K562 (cell line): ENCODE results near the gene TMEM214. TPM values are rescaled to one million over a fixed set of nuclear protein-coding genes. Genes with fewer than 3 reads are reported as not detected.

Source experiments
- ATAC-seq: fragments of 200-7000 bp; cut with Tn5 transposase; 3 replicates; pipeline ENCODE4 v1.9.1; 2020; ENCODE audit warnings: moderate library complexity
- BruUV-seq: library from RNA; stranded (reverse); fragments of 400-500 nt; replicated peaks from 2 replicates; lab custom pipeline; 2021; lab: Mats Ljungman, UMichigan
- CTCF ChIA-PET: fragments of 300-600 bp; formaldehyde crosslinking; extraction: SDS; loops from one replicate; lab custom pipeline; 2021; ENCODE audit warnings: low intra/inter-chr PET ratio; lab: Yijun Ruan, JAX
- POLR2A ChIA-PET: fragments of 300-600, 350-650 bp; sonication (Branson Sonifier 250); formaldehyde crosslinking; extraction: SDS; loops from one replicate; lab custom pipeline; 2021; ENCODE audit warnings: antibody characterized with exemption, inconsistent platforms; lab: Yijun Ruan, JAX
- DNase-seq, 4 experiments: peaks; one replicate each; pipeline versions ENCODE4 v3.0.0 to v3.0.0-alpha.2; 2011 to 2018; ENCODE audit warnings: low spot score in 3 of 4, mixed read lengths in 3 of 4; ENCODE audit errors: extremely low read depth in 1 of 4
- FAIRE-seq: peaks from 2 replicates; lab custom pipeline; 2011; peaks lifted over from hg19 to GRCh38; lab: Jason Lieb, UNC
- H2AFZ ChIP-seq: 2 replicates; pipeline ENCODE4 v1.6.0; 2011; ENCODE audit warnings: low read depth, low read length, control low read depth, inconsistent platforms
- H3K27ac ChIP-seq: fragments of 200-600 bp; 3 replicates; pipeline ENCODE4 v1.8.0; 2011; ENCODE audit warnings: low read depth, mild to moderate bottlenecking, control low read depth, inconsistent platforms, low read length, moderate library complexity, mixed read lengths; ENCODE audit errors: extremely low read depth
- H3K27me3 ChIP-seq, 2 experiments: fragments of 300-600 bp in 1 of 2; 2 replicates in 1 of 2; 3 replicates in 1 of 2; pipeline versions ENCODE4 v1.6.0 to v1.8.0; 2011; ENCODE audit warnings: inconsistent platforms in 2 of 2, low read length in 2 of 2, mild to moderate bottlenecking in 1 of 2, mixed read lengths in 1 of 2, moderate library complexity in 1 of 2; ENCODE audit not compliant: control insufficient read depth in 2 of 2, insufficient read depth in 2 of 2
- H3K36me3 ChIP-seq: fragments of 300-600 bp; 3 replicates; pipeline ENCODE4 v1.8.0; 2011; ENCODE audit warnings: mild to moderate bottlenecking, low read length, inconsistent platforms; ENCODE audit not compliant: control insufficient read depth, insufficient read depth
- H3K4me1 ChIP-seq, 2 experiments: fragments of 200-600 bp in 1 of 2; replicated peaks in 1 of 2; 2 replicates in 1 of 2; 3 replicates in 1 of 2; pipeline versions ENCODE4 v1.5.1 to v1.8.0; 2011; ENCODE audit warnings: inconsistent platforms in 2 of 2, low read length in 2 of 2, mild to moderate bottlenecking in 1 of 2, mixed read lengths in 1 of 2, moderate library complexity in 1 of 2; ENCODE audit not compliant: control insufficient read depth in 2 of 2, insufficient read depth in 2 of 2
- H3K4me2 ChIP-seq: 2 replicates; pipeline ENCODE4 v1.6.1; 2011; ENCODE audit warnings: low read length, control low read depth, inconsistent platforms, mixed read lengths; ENCODE audit not compliant: insufficient read depth
- H3K4me3 ChIP-seq: fragments of 200-600 bp; sonication (generic), shearing (Covaris generic); 2 replicates; pipeline ENCODE4 v1.5.1; 2016; ENCODE audit warnings: control low read depth, inconsistent platforms
- H3K79me2 ChIP-seq: fragments of 200-600 bp; 3 replicates; pipeline ENCODE4 v1.8.0; 2011; ENCODE audit warnings: low read length, inconsistent platforms; ENCODE audit not compliant: control insufficient read depth, insufficient read depth
- H3K9ac ChIP-seq, 2 experiments: 2 replicates each; pipeline versions ENCODE4 v1.6.0 to v1.6.1; 2011; ENCODE audit warnings: low read depth in 2 of 2, low read length in 2 of 2, control low read depth in 1 of 2, inconsistent platforms in 1 of 2, mild to moderate bottlenecking in 1 of 2, mixed read lengths in 1 of 2; ENCODE audit not compliant: insufficient read depth in 1 of 2
- H3K9me1 ChIP-seq: one replicate; pipeline ENCODE4 v1.6.0; 2011; ENCODE audit warnings: inconsistent platforms, mild to moderate bottlenecking, low read length, moderate library complexity; ENCODE audit not compliant: control insufficient read depth, insufficient read depth
- H3K9me3 ChIP-seq: replicated peaks from 2 replicates; pipeline ENCODE4 v1.5.1; 2011; ENCODE audit warnings: low read depth, low read length, inconsistent platforms; ENCODE audit not compliant: control insufficient read depth, insufficient read depth
- H4K20me1 ChIP-seq: replicated peaks from 2 replicates; pipeline ENCODE4 v1.6.1; 2011; ENCODE audit warnings: low read length, inconsistent platforms, mixed read lengths; ENCODE audit not compliant: control insufficient read depth, insufficient read depth
- CBX1 ChIP-seq: sonication (generic); IDR thresholded peaks from 2 replicates; pipeline ENCODE4 v1.6.1; 2016; ENCODE audit warnings: antibody characterized with exemption, low read depth, mild to moderate bottlenecking
- CBX8 ChIP-seq: fragments of 200-600 bp; sonication (generic); IDR thresholded peaks from 2 replicates; pipeline ENCODE4 v1.6.1; 2012; ENCODE audit warnings: borderline replicate concordance, mixed run types, low read depth, mild to moderate bottlenecking, moderate library complexity, mixed read lengths, low read length, control low read depth, inconsistent platforms; ENCODE audit not compliant: poor library complexity, severe bottlenecking; ENCODE audit errors: extremely low read depth
- CHD1 ChIP-seq: fragments of 200-600 bp; sonication (generic); IDR thresholded peaks from one replicate; pipeline ENCODE4 v1.6.1; 2012; ENCODE audit warnings: mild to moderate bottlenecking, moderate library complexity, low read length, inconsistent platforms
- HNRNPH1 ChIP-seq: fragments of 200-400 bp; formaldehyde crosslinking; optimal IDR thresholded peaks from 2 replicates; pipeline ENCODE3; 2017; ENCODE audit warnings: low read depth, mild to moderate bottlenecking, low read length, moderate library complexity
- MTA2 ChIP-seq: fragments of 450-650 bp; IDR thresholded peaks from 2 replicates; pipeline ENCODE4 v1.6.1; 2016; ENCODE audit warnings: low read depth
- RFX7 ChIP-seq: fragments of 250-450 bp; sonication (Bioruptor Pico); IDR thresholded peaks from 2 replicates; pipeline ENCODE4 v1.5.1; 2021; ENCODE audit warnings: mild to moderate bottlenecking
- ZNF79 ChIP-seq: fragments of 250-450 bp; sonication (Bioruptor Pico); IDR thresholded peaks from 2 replicates; pipeline ENCODE4 v1.4.0; 2020; ENCODE audit warnings: low read depth, mild to moderate bottlenecking, moderate library complexity
- ZSCAN32 ChIP-seq: fragments of 450-650 bp; formaldehyde crosslinking; IDR thresholded peaks from 2 replicates; pipeline ENCODE4 v1.4.0; 2020; ENCODE audit warnings: mild to moderate bottlenecking, moderate library complexity
- WGBS: fragments of 100-300 bp; shearing (Covaris generic); methylation state at CpG from one replicate; pipeline ENCODE4 v1.1.6; 2016; ENCODE audit warnings: low coverage, mixed read lengths; ENCODE audit not compliant: insufficient coverage; ENCODE audit errors: missing lambda C conversion rate; 5-methylcytosine and 5-hydroxymethylcytosine counted together
- in situ Hi-C: fragments of 300-500 bp; cut with MboI; formaldehyde crosslinking; loops from 4 replicates; pipeline ENCODE4 v1.15.0; 2018; ENCODE audit warnings: inconsistent platforms, mixed read lengths
- intact Hi-C: fragments of 100-400 bp; cut with micrococcal nuclease; formaldehyde crosslinking; loops from 2 replicates; pipeline ENCODE4 v1.14.2; 2022
- polyA plus RNA-seq, 8 experiments: library from polyadenylated mRNA; depleted of rRNA in 4 of 8; stranded (reverse) in 5 of 8; unstranded in 3 of 8; fragments of >200 nt; fragmentation: Nextera tagmentation in 2 of 8; fragmentation: Illumina TruSeq in 1 of 8; extraction: Ambion mirVana in 2 of 8; extraction: Trizol in 1 of 8; gene quantifications; 2 replicates each; pipeline versions ENCODE4 v1.2.1 to v1.2.3, GENCODE V29; 2011 to 2014; ENCODE audit warnings: inconsistent platforms in 1 of 8, missing spikeins in 1 of 8
- total RNA-seq, 7 experiments: library from RNA; depleted of rRNA in 6 of 7; stranded (reverse); fragments of >200 nt in 6 of 7; fragmentation: Illumina TruSeq in 2 of 7; extraction: Trizol in 2 of 7; gene quantifications; 2 replicates each; pipeline versions ENCODE4 v1.2.1 to v1.2.3, GENCODE V29; 2011 to 2021; ENCODE audit warnings: low replicate concordance in 1 of 7
- TF ChIP-seq, protein P1 (sequence below): fragments of 450-650 bp; IDR thresholded peaks from 2 replicates; pipeline ENCODE4 v1.6.1; 2016; ENCODE audit warnings: mild to moderate bottlenecking
- TF ChIP-seq, protein P2 (sequence below): IDR thresholded peaks from 3 replicates; pipeline ENCODE4 v1.6.1; 2011; ENCODE audit warnings: borderline replicate concordance, mild to moderate bottlenecking, moderate library complexity; ENCODE audit not compliant: insufficient read length; ENCODE audit errors: extremely low read depth

Gene TMEM214
- total and polyA plus RNA-seq, 9 of the 15 experiments (the other 6 are each of a cell fraction or from before 2014, with no cell fraction given), result 11.4 to 81.4 (median 44.1) TPM

DNA sequence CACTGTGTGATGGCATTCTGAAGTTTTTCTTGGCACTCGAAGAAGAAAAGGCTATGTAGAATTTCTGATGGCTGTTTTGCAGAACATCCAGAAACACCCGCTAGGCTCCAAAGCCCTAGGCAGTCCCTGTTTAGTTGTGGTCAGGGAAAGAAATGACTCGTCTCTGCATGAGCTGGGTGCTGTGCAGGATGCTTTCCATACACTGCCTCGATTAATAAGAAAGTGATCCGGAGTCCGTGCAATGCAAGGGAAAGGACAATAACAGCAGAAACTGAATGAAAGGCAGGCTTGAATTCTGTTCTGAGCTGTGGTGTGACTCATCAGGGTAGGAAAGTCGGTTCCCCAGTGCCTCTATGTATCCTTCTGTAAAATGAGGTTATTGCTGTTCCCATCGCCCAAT, 43.6 kb upstream of the TMEM214 start:
- Histone ChIP-seq H3K9ac (no peak overlapping the region), H3K4me1 (peaks cover 4% of the 10 kb centered on the region in 2 experiments; a peak in 2 of 5 replicates), H3K27me3 (no peaks in the 10 kb centered on the region), H3K36me3 (peaks cover 28% of the 10 kb centered on the region), H3K9me1 (no peaks in the 10 kb centered on the region), H3K4me3 (no peak overlapping the region), H3K4me2 (no peak overlapping the region), H3K79me2 (peaks cover 22% of the 10 kb centered on the region; the same call in 2 of the 3 replicates), H3K9me3 (no peaks in the 10 kb centered on the region), H3K27ac (no peak overlapping the region), H2AFZ (no peak overlapping the region), H4K20me1 (peaks cover 6% of the 10 kb centered on the region)
- DNase-seq, result no peak
- WGBS, result 71% methylated on average over 8 of the region's 8 CpGs
- in situ Hi-C loops (no loop called here), intact Hi-C loops (no loop called here)
- FAIRE-seq, result no peak
- TF ChIP-seq MTA2, result no peak
- no peak for TF ChIP-seq ZNF79 (CRISPR knock-in tag)
- TF ChIP-seq, protein P1, sequence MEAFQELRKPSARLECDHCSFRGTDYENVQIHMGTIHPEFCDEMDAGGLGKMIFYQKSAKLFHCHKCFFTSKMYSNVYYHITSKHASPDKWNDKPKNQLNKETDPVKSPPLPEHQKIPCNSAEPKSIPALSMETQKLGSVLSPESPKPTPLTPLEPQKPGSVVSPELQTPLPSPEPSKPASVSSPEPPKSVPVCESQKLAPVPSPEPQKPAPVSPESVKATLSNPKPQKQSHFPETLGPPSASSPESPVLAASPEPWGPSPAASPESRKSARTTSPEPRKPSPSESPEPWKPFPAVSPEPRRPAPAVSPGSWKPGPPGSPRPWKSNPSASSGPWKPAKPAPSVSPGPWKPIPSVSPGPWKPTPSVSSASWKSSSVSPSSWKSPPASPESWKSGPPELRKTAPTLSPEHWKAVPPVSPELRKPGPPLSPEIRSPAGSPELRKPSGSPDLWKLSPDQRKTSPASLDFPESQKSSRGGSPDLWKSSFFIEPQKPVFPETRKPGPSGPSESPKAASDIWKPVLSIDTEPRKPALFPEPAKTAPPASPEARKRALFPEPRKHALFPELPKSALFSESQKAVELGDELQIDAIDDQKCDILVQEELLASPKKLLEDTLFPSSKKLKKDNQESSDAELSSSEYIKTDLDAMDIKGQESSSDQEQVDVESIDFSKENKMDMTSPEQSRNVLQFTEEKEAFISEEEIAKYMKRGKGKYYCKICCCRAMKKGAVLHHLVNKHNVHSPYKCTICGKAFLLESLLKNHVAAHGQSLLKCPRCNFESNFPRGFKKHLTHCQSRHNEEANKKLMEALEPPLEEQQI, result no peak
- no peak for TF ChIP-seq CHD1
- no peak for TF ChIP-seq CBX8
- TF ChIP-seq ZSCAN32 (CRISPR knock-in tag), result no peak
- TF ChIP-seq, protein P2, sequence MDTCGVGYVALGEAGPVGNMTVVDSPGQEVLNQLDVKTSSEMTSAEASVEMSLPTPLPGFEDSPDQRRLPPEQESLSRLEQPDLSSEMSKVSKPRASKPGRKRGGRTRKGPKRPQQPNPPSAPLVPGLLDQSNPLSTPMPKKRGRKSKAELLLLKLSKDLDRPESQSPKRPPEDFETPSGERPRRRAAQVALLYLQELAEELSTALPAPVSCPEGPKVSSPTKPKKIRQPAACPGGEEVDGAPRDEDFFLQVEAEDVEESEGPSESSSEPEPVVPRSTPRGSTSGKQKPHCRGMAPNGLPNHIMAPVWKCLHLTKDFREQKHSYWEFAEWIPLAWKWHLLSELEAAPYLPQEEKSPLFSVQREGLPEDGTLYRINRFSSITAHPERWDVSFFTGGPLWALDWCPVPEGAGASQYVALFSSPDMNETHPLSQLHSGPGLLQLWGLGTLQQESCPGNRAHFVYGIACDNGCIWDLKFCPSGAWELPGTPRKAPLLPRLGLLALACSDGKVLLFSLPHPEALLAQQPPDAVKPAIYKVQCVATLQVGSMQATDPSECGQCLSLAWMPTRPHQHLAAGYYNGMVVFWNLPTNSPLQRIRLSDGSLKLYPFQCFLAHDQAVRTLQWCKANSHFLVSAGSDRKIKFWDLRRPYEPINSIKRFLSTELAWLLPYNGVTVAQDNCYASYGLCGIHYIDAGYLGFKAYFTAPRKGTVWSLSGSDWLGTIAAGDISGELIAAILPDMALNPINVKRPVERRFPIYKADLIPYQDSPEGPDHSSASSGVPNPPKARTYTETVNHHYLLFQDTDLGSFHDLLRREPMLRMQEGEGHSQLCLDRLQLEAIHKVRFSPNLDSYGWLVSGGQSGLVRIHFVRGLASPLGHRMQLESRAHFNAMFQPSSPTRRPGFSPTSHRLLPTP, result no peak
- no peak for TF ChIP-seq CBX1
- TF ChIP-seq HNRNPH1, result no peak
- TF ChIP-seq RFX7 (CRISPR knock-in tag), result no peak
- BruUV-seq, result no TSS peak
- ChIA-PET CTCF (no interaction called here), POLR2A (interaction anchor here (0.6 to 3.4 kb wide), 6 partner anchors 9 to 311 kb away, joined by 3 to 10 read pairs (median 4); no protein-coding TSS in a partner anchor)
- no peak for ATAC-seq
